Liver (tissue), 9 donors: ENCODE results near the gene CBLC. TPM values are rescaled to one million over a fixed set of nuclear protein-coding genes. Genes with fewer than 3 reads are reported as not detected.
"Not testable (repeated sequence)": the region's sequence is repeated elsewhere in the genome, so short reads cannot be mapped to it uniquely, and the experiment has no call there.

Experiments
- DNase-seq: peaks from one replicate; pipeline ENCODE4 v3.0.0-alpha.2; 2017; ENCODE audit warnings: low spot score
- H3K27ac ChIP-seq, 2 donors: one replicate each; pipeline ENCODE4 v1.7.0; 2013; ENCODE audit warnings: inconsistent platforms in 2 of 2, low read length in 2 of 2, control low read depth in 1 of 2, low read depth in 1 of 2, mild to moderate bottlenecking in 1 of 2
- H3K27me3 ChIP-seq, 4 donors: one replicate each; pipeline versions ENCODE4 v1.6.1 to v1.7.0; 2013; ENCODE audit warnings: low read length in 3 of 4, inconsistent platforms in 1 of 4, mild to moderate bottlenecking in 1 of 4, moderate library complexity in 1 of 4; ENCODE audit not compliant: control insufficient read depth in 4 of 4, insufficient read depth in 4 of 4
- H3K36me3 ChIP-seq, 4 donors: one replicate each; pipeline versions ENCODE4 v1.6.1 to v1.7.0; 2013; ENCODE audit warnings: low read length in 3 of 4, mild to moderate bottlenecking in 3 of 4, low read depth in 1 of 4, moderate library complexity in 1 of 4; ENCODE audit not compliant: control insufficient read depth in 4 of 4, insufficient read depth in 3 of 4
- H3K4me1 ChIP-seq, 4 donors: one replicate each; pipeline versions ENCODE4 v1.6.1 to v1.7.0; 2013; ENCODE audit warnings: low read length in 3 of 4, mild to moderate bottlenecking in 3 of 4, moderate library complexity in 1 of 4; ENCODE audit not compliant: control insufficient read depth in 4 of 4, insufficient read depth in 4 of 4
- H3K4me3 ChIP-seq, 3 donors: one replicate each; pipeline versions ENCODE4 v1.6.1 to v1.7.0; 2013; ENCODE audit warnings: low read length in 3 of 3, control low read depth in 1 of 3, low read depth in 1 of 3, mild to moderate bottlenecking in 1 of 3
- H3K9ac ChIP-seq, 2 donors: one replicate each; pipeline ENCODE4 v1.7.0; 2013; ENCODE audit warnings: low read length in 2 of 2, mild to moderate bottlenecking in 2 of 2, moderate library complexity in 2 of 2, control low read depth in 1 of 2, low read depth in 1 of 2
- H3K9me3 ChIP-seq, 4 donors: one replicate each; pipeline versions ENCODE4 v1.6.1 to v1.7.0; 2013; ENCODE audit warnings: low read length in 3 of 4; ENCODE audit not compliant: control insufficient read depth in 4 of 4
- ATF3 ChIP-seq: IDR thresholded peaks from 2 replicates; pipeline ENCODE4 v1.6.1; 2016; ENCODE audit warnings: antibody characterized with exemption
- CTCF ChIP-seq: fragments of 150-350 bp; IDR thresholded peaks from 2 replicates; pipeline ENCODE4 v1.5.1; 2017; ENCODE audit warnings: improper control_type of control experiment, low read depth, low read length; ENCODE audit not compliant: missing input control
- EGR1 ChIP-seq, 2 donors: IDR thresholded peaks; 2 replicates each; pipeline ENCODE4 v1.6.1; 2016 to 2018; ENCODE audit warnings: antibody characterized with exemption in 2 of 2, low read depth in 2 of 2
- FOXA1 ChIP-seq: IDR thresholded peaks from 2 replicates; pipeline ENCODE4 v1.6.1; 2016; ENCODE audit warnings: antibody characterized with exemption
- FOXA2 ChIP-seq: IDR thresholded peaks from 2 replicates; pipeline ENCODE4 v1.6.1; 2016; ENCODE audit warnings: antibody characterized with exemption
- GABPA ChIP-seq, 2 donors: IDR thresholded peaks in 1 of 2; conservative IDR thresholded peaks in 1 of 2; 2 replicates each; pipeline ENCODE4 v1.6.1; 2016; ENCODE audit warnings: antibody characterized with exemption in 2 of 2, mild to moderate bottlenecking in 1 of 2, moderate library complexity in 1 of 2
- HNF4A ChIP-seq, 2 donors: conservative IDR thresholded peaks; 2 replicates each; pipeline ENCODE4 v1.6.1; 2016; ENCODE audit warnings: antibody characterized with exemption in 2 of 2, mild to moderate bottlenecking in 2 of 2
- REST ChIP-seq: IDR thresholded peaks from 2 replicates; pipeline ENCODE4 v1.6.1; 2016; ENCODE audit warnings: antibody characterized with exemption, mild to moderate bottlenecking
- SP1 ChIP-seq: IDR thresholded peaks from 2 replicates; pipeline ENCODE4 v1.6.1; 2018; ENCODE audit warnings: antibody characterized with exemption, mild to moderate bottlenecking
- TAF1 ChIP-seq: conservative IDR thresholded peaks from 2 replicates; pipeline ENCODE4 v1.6.1; 2016; ENCODE audit warnings: antibody characterized with exemption, mild to moderate bottlenecking
- YY1 ChIP-seq: IDR thresholded peaks from 2 replicates; pipeline ENCODE4 v1.6.1; 2016; ENCODE audit warnings: antibody characterized with exemption, mild to moderate bottlenecking
- ZBTB33 ChIP-seq: IDR thresholded peaks from 2 replicates; pipeline ENCODE4 v1.6.1; 2016; ENCODE audit warnings: antibody characterized with exemption
- WGBS: extraction: QIAGEN DNeasy Blood & Tissue Kit; methylation state at CpG from one replicate; pipeline ENCODE4 v1.1.7; 2013; 5-methylcytosine and 5-hydroxymethylcytosine counted together
- polyA plus RNA-seq, 2 donors: library from polyadenylated mRNA; stranded (reverse) in 1 of 2; unstranded in 1 of 2; fragments of 200-250 nt in 1 of 2; fragments of >200 nt in 1 of 2; fragmentation: Nextera tagmentation in 1 of 2; extraction: Ambion mirVana in 1 of 2; gene quantifications; one replicate each; pipeline versions ENCODE4 v1.2.1 to v1.2.3, GENCODE V29; 2013 to 2015
- total RNA-seq, 2 donors: library from RNA; depleted of rRNA; stranded (reverse); fragments of >200 nt; gene quantifications; one replicate each; pipeline ENCODE4 v1.2.3, GENCODE V29; 2014
- donor health status: healthy.
- donor health status: healthy.
- donor health status: healthy.
- donor health status: healthy.
- donor health status: healthy.

Gene CBLC
- total and polyA plus RNA-seq, 4 donors, result 2.1 to 14.0 (median 8.8) TPM

GRCh38 chr19:44824761-44825160 is 47.1 kb downstream of the CBLC start:
- Histone ChIP-seq H3K4me3 (no peak overlapping the region), H3K36me3 (no peaks in the 10 kb centered on the region), H3K9me3 (no peaks in the 10 kb centered on the region), H3K4me1 (peaks cover 0 to 2% (median 0%) of the 10 kb centered on the region in 4 donors), H3K27me3 (no peaks in the 10 kb centered on the region), H3K9ac (no peak overlapping the region), H3K27ac (no peak overlapping the region)
- DNase-seq, result no peak
- 86% methylated on average over 4 of the region's 4 CpGs for WGBS
- TF ChIP-seq REST (no peak), TAF1 (no peak)

- whole genome bisulfite sequencing, result 91% methylated on average over 6 of the region's 6 CpGs
- not testable (repeated sequence) for H3K9ac ChIP-seq
Measured at GRCh38 chr19:44832875-44833274, 55.2 kb downstream of the CBLC start.

GRCh38 chr19:44834399-44834798 is 56.7 kb downstream of the CBLC start:
- not testable (repeated sequence) for H3K4me1 ChIP-seq, H3K27me3 ChIP-seq, H3K36me3 ChIP-seq, H3K4me3 ChIP-seq, H3K9ac ChIP-seq, H3K9me3 ChIP-seq, DNase-seq, H3K27ac ChIP-seq
- WGBS, result 88% methylated on average over 8 of the region's 8 CpGs

More at GRCh38 chr19:44832875-44833274, 55.2 kb downstream of the CBLC start:
- not testable (repeated sequence) for H3K36me3 ChIP-seq, H3K4me1 ChIP-seq, H3K27me3 ChIP-seq, H3K27ac ChIP-seq, H3K9me3 ChIP-seq, DNase-seq, H3K4me3 ChIP-seq

- H3K4me1 ChIP-seq, result peaks cover 0 to under 1% (median 0%) of the 10 kb centered on the region in 4 donors
- H3K9me3 ChIP-seq, result no peaks in the 10 kb centered on the region
- H3K27ac ChIP-seq, result no peak overlapping the region
- 90% methylated on average over 2 of the region's 2 CpGs for WGBS
- H3K36me3 ChIP-seq, result no peaks in the 10 kb centered on the region
- DNase-seq, result no peak
- H3K27me3 ChIP-seq, result no peaks in the 10 kb centered on the region
- H3K9ac ChIP-seq, result no peak overlapping the region
- H3K4me3 ChIP-seq, result no peak overlapping the region
- TF ChIP-seq ZBTB33 (no peak), TAF1 (no peak), SP1 (no peak), EGR1 (IDR thresholded peaks at IDR 0.05; ENCODE audit: low read depth in 2 of 2) (no peak), GABPA (IDR thresholded peaks at IDR 0.05 in 1 of 2, conservative IDR thresholded peaks at IDR 0.05 in 1 of 2) (no peak), FOXA2 (no peak), FOXA1 (no peak), CTCF (no peak), ATF3 (no peak), YY1 (no peak), REST (no peak), HNF4A (conservative IDR thresholded peaks at IDR 0.05) (no peak)
Measured at GRCh38 chr19:44839276-44839675, 61.6 kb downstream of the CBLC start.
